GM12874 (cell line): Measurements from ENCODE around the gene TARBP2.

ENCODE experiments used
- TF ChIP-seq, protein P1 (sequence below): IDR thresholded peaks from 2 replicates; pipeline ENCODE4 v1.5.1; 2011; ENCODE audit warnings: low read depth, mild to moderate bottlenecking, control low read depth, low read length, moderate library complexity; ENCODE audit not compliant: insufficient read depth

The TARBP2 gene

GRCh38 chr12:53483225-53483978 lies 17.7 kb upstream of the TARBP2 start:
- TF ChIP-seq, protein P1, sequence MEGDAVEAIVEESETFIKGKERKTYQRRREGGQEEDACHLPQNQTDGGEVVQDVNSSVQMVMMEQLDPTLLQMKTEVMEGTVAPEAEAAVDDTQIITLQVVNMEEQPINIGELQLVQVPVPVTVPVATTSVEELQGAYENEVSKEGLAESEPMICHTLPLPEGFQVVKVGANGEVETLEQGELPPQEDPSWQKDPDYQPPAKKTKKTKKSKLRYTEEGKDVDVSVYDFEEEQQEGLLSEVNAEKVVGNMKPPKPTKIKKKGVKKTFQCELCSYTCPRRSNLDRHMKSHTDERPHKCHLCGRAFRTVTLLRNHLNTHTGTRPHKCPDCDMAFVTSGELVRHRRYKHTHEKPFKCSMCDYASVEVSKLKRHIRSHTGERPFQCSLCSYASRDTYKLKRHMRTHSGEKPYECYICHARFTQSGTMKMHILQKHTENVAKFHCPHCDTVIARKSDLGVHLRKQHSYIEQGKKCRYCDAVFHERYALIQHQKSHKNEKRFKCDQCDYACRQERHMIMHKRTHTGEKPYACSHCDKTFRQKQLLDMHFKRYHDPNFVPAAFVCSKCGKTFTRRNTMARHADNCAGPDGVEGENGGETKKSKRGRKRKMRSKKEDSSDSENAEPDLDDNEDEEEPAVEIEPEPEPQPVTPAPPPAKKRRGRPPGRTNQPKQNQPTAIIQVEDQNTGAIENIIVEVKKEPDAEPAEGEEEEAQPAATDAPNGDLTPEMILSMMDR, result no peak

DNA sequence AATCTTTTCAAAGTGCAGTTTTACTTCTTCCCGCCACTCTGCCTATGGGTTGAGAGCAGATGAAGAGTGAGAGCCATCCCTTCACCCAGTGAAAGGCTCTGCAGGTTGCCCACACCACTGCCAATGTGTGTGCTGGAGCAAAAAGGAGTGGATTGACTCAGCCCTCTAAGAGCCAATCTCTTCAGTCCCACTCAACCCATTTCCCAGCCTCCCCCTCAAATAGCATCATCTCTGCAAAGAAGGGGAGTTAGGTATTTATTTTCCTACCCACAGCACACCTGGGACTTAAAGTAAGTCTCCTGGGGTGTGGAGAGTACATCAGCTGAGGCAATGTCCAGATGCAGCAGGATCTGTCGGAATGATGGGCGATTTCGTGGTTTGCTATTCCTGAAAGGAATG lies 17.1 kb upstream of the TARBP2 start:
- TF ChIP-seq, protein P1, result no peak

- TF ChIP-seq, protein P1, result no peak
Measured at GRCh38 chr12:53484686-53485575, 16.2 kb upstream of the TARBP2 start.

GRCh38 chr12:53485955-53486735 lies 14.9 kb upstream of the TARBP2 start:
- TF ChIP-seq, protein P1, result no peak

GRCh38 chr12:53486736-53487487 lies 14.2 kb upstream of the TARBP2 start:
- TF ChIP-seq, protein P1, result no peak

DNA sequence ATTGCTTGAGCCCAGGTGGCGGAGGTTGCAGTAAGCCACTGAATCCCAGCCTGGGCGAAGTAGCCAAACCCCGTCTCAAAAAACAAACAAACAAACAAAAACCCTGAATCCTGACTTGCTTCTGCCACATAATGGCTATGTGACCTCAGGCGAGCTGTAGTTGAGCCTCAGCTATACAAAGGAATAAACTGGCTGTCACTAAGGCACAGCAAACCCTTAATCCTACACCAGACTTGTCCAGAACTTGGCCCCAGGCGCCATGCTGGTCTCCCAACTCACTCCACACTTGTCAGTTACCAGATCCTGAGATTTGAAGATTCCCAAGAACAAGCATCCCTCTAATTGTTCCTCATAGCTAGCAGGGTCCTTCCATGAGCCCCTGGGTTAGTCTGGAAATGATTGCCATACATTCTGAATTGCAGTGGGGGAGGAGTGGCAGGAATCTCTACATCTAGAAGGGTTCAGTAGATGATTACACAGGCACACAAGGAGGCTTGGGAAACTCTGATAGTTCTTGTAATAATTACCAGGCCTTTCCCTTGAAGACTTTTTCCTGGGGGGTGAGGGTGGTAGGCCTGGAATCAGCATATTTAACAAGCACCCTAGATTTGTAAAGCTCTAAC lies 11.7 kb upstream of the TARBP2 start:
- TF ChIP-seq, protein P1, result no peak
